Karpas-422 (cell line): Measurements from ENCODE around the gene FBXO10. TPM values are rescaled to one million over a fixed set of nuclear protein-coding genes. Genes with fewer than 3 reads are reported as not detected.
A peak's percentile ranks its signal among the peaks of the same experiment; 100 is the strongest.

Source experiments
- DNase-seq: peaks from one replicate; pipeline ENCODE4 v3.0.0-alpha.2; 2015
- H2AFZ ChIP-seq: fragments of 200-600 bp; sonication (generic); 2 replicates; pipeline ENCODE4 v1.6.1; 2014; ENCODE audit warnings: antibody characterized with exemption, low read length, mixed read lengths
- H3K27ac ChIP-seq: fragments of 200-600 bp; sonication (generic); 2 replicates; pipeline ENCODE4 v1.5.1; 2014; ENCODE audit warnings: mild to moderate bottlenecking, low read length, moderate library complexity
- H3K27me3 ChIP-seq: fragments of 200-600 bp; sonication (generic); 2 replicates; pipeline ENCODE4 v1.6.1; 2014; ENCODE audit warnings: low read length, mixed read lengths
- H3K36me3 ChIP-seq: fragments of 200-600 bp; sonication (generic); 2 replicates; pipeline ENCODE4 v1.6.1; 2014; ENCODE audit warnings: low read length, mixed read lengths; ENCODE audit not compliant: insufficient read depth
- H3K4me1 ChIP-seq: fragments of 200-600 bp; sonication (generic); 2 replicates; pipeline ENCODE4 v1.6.1; 2014; ENCODE audit warnings: mild to moderate bottlenecking, low read length, mixed read lengths
- H3K4me2 ChIP-seq: fragments of 200-600 bp; sonication (generic); 2 replicates; pipeline ENCODE4 v1.6.1; 2014; ENCODE audit warnings: low read length, low read depth, mild to moderate bottlenecking; ENCODE audit not compliant: poor library complexity, severe bottlenecking
- H3K4me3 ChIP-seq: fragments of 200-600 bp; sonication (generic); 2 replicates; pipeline ENCODE4 v1.5.1; 2014; ENCODE audit warnings: mild to moderate bottlenecking, antibody characterized with exemption, low read length, mixed read lengths
- H3K79me2 ChIP-seq: fragments of 200-600 bp; sonication (generic); 2 replicates; pipeline ENCODE4 v1.6.1; 2014; ENCODE audit warnings: mild to moderate bottlenecking, low read length, mixed read lengths
- H3K9ac ChIP-seq: fragments of 200-600 bp; sonication (generic); 2 replicates; pipeline ENCODE4 v1.6.0; 2014; ENCODE audit warnings: low read length
- H3K9me2 ChIP-seq: fragments of 200-600 bp; sonication (generic), shearing (Covaris generic); replicated peaks from 2 replicates; pipeline ENCODE4 v1.6.0; 2014; ENCODE audit warnings: mild to moderate bottlenecking, low read length, moderate library complexity; ENCODE audit not compliant: insufficient read depth
- H3K9me3 ChIP-seq: fragments of 300-700, 200-600 bp; sonication (generic); 2 replicates; pipeline ENCODE4 v1.6.1; 2014; ENCODE audit warnings: low read length, mixed read lengths
- H4K20me1 ChIP-seq: fragments of 200-600 bp; sonication (generic); 2 replicates; pipeline ENCODE4 v1.6.1; 2014; ENCODE audit warnings: mild to moderate bottlenecking, antibody characterized with exemption, low read length, low read depth; ENCODE audit not compliant: insufficient read depth
- total RNA-seq: library from RNA; depleted of rRNA; stranded (reverse); fragments of >200 nt; shearing (Covaris generic); gene quantifications from 2 replicates; pipeline ENCODE4 v1.2.3, GENCODE V29; 2014; ENCODE audit warnings: low replicate concordance

The FBXO10 gene
- total RNA-seq, 1 experiment from 2014 or later: 25.8 TPM

DNA sequence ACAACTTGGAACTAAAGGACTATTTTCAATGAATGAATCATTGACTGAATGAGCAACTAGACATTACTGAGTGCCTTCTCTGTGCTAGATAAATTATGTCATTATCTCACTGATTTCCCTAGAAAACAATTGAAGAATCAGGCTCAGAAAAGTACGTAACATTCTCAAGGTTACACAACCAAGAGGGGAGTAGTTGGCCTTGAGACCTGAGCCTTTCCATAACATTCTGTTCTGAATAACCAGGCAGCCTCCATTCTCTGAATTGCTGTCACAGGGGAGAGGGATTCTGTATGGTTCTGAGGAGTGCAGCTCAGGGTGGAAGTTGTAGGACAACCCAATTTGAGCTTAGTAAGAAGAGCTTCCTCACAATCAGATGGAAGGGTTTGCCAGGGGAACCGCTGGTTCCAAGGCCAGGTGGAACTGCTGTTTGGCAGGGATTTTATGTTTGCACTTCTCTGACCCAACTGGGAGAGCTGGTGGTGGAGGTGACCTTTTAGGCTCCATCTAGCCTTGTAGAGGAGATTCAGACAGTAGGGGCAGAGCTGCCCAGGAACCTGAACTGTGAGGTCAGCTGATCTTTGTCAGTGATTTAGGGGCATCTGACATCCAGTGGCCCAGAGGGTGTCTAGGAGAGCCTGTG lies 74.1 kb downstream of the FBXO10 start:
- H3K36me3 ChIP-seq: peaks cover 56% of the 10 kb centered on the region

DNA sequence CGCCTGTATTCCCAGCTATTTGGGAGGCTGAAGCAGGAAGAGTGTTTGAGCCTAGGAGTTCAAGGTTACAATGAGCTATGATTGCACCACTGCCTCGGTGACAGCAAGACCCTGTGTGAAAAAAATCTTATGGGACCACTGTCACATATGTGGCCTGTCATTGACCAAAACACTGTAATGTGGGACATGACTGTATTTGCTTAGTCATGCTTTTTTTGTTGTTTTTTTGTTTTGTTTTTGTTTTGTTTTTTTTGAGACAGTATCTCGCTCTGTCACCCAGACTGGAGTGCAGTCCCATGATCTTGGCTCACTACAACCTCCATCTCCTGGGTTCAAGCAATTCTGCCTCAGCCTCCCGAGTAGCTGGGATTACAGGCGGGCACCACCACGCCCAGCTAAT lies 76.9 kb downstream of the FBXO10 start:
- H3K27ac ChIP-seq: no peak overlapping the region
- H3K4me3 ChIP-seq: no peak overlapping the region
- no peaks in the 10 kb centered on the region for H3K9me3 ChIP-seq
- no peak overlapping the region for H3K4me2 ChIP-seq
- no peak overlapping the region for H3K9ac ChIP-seq
- peaks cover 30% of the 10 kb centered on the region for H3K79me2 ChIP-seq
- peaks cover 7% of the 10 kb centered on the region; the same call in 1 of the 2 replicates for H4K20me1 ChIP-seq
- no peak for DNase-seq
- H3K27me3 ChIP-seq: no peaks in the 10 kb centered on the region
- peaks cover 58% of the 10 kb centered on the region for H3K36me3 ChIP-seq
- H2AFZ ChIP-seq: no peak overlapping the region
- H3K9me2 ChIP-seq: no peaks in the 10 kb centered on the region
- H3K4me1 ChIP-seq: no peaks in the 10 kb centered on the region

More for the DNA sequence above, 74.1 kb downstream of the FBXO10 start:
- Histone ChIP-seq H3K4me2 (no peak overlapping the region), H2AFZ (no peak overlapping the region), H3K9ac (no peak overlapping the region), H3K27ac (no peak overlapping the region), H3K9me3 (no peaks in the 10 kb centered on the region), H4K20me1 (0 out of 2 replicates have a peak, but pooled peaks cover 7% of the 10 kb centered on the region), H3K4me1 (no peaks in the 10 kb centered on the region), H3K79me2 (peaks cover 14% of the 10 kb centered on the region), H3K27me3 (no peaks in the 10 kb centered on the region), H3K9me2 (no peaks in the 10 kb centered on the region), H3K4me3 (no peak overlapping the region)
- DNase-seq: no peak

DNA sequence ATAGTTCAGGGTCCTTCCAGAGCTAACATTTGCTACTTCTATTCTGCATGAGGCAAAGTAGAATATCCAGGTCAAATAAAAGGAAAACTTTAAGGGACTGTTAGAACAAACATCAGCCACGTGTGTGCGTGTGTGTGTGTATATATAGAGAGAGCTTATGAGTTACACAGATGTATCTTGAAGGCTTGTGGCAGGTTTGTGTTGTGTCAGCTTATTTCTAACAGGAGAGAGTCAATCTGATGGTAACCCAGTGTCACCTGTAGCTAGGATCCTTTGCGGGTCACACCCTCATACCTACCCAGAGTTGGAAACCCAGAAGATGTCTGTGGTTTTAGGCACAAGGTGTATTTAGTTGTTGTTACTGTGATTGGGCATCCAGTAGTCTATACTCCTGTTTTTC lies 77.7 kb downstream of the FBXO10 start:
- H3K4me2 ChIP-seq: no peak overlapping the region
- H3K9ac ChIP-seq: no peak overlapping the region
- no peak overlapping the region for H3K4me3 ChIP-seq
- no peaks in the 10 kb centered on the region for H3K9me2 ChIP-seq
- H2AFZ ChIP-seq: no peak overlapping the region
- H3K79me2 ChIP-seq: peaks cover 32% of the 10 kb centered on the region
- H3K27ac ChIP-seq: no peak overlapping the region
- H3K4me1 ChIP-seq: no peaks in the 10 kb centered on the region
- H3K9me3 ChIP-seq: no peaks in the 10 kb centered on the region
- no peak for DNase-seq
- H3K27me3 ChIP-seq: no peaks in the 10 kb centered on the region
- H3K36me3 ChIP-seq: peaks cover 62% of the 10 kb centered on the region
- peaks cover 7% of the 10 kb centered on the region; the same call in 1 of the 2 replicates for H4K20me1 ChIP-seq

DNA sequence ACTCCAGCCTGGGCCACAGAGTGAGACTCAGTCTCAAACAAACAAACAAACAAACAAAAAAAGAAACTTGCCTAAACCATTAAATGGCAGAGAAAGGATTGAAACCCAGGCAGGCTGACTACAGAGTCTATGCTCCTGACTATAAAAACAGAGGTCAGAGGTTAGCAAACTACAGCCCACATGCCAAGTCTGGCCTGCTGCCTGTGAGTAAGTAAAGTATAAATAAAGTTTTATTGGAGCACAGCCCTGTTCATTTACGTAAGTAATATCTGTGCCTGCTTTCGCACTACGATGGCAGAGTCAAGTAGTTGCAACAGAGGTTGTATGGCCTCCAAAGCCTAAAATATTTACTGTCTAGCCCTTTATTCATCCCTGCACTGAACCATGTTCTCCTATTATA lies 78.9 kb downstream of the FBXO10 start:
- Histone ChIP-seq H4K20me1 (peaks cover 7% of the 10 kb centered on the region; the same call in 1 of the 2 replicates), H3K36me3 (peaks cover 67% of the 10 kb centered on the region), H3K9me3 (no peaks in the 10 kb centered on the region), H3K79me2 (peaks cover 39% of the 10 kb centered on the region), H3K9me2 (no peaks in the 10 kb centered on the region), H3K27ac (no peak overlapping the region), H2AFZ (no peak overlapping the region), H3K4me3 (no peak overlapping the region), H3K9ac (no peak overlapping the region), H3K4me2 (no peak overlapping the region), H3K27me3 (no peaks in the 10 kb centered on the region), H3K4me1 (no peaks in the 10 kb centered on the region)
- DNase-seq: no peak

GRCh38 chr9:37496020-37496419 lies 80.2 kb downstream of the FBXO10 start:
- Histone ChIP-seq H3K36me3 (peaks cover 63% of the 10 kb centered on the region), H3K9ac (no peak overlapping the region)

DNA sequence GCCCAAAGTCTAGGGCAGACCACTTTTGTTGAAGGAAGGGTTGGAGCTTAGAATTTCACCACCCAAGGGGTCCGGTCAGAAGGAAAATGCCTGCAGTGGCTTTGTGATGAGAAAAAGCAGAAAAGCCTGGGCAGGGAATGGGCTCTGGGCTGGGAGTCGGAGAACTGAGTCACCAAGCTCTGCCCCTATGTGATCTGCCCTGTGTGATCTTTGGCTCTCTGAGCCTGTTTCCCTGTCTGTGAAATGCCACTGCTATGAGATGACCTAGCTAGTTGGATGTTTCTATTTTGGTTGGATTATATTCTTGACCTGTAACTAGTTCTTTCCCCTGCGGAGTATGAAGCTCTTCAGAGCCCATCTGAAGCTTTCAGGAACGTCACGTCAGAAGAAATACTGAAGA lies 80.6 kb downstream of the FBXO10 start:
- Histone ChIP-seq H3K9me3 (no peaks in the 10 kb centered on the region), H3K9me2 (no peaks in the 10 kb centered on the region), H3K4me3 (no peak overlapping the region), H3K4me1 (no peaks in the 10 kb centered on the region), H3K27ac (no peak overlapping the region), H2AFZ (no peak overlapping the region), H3K9ac (no peak overlapping the region), H3K4me2 (no peak overlapping the region), H4K20me1 (peaks cover 7% of the 10 kb centered on the region; the same call in 1 of the 2 replicates), H3K27me3 (no peaks in the 10 kb centered on the region), H3K36me3 (peaks cover 65% of the 10 kb centered on the region), H3K79me2 (peaks cover 51% of the 10 kb centered on the region)
- no peak for DNase-seq

More at GRCh38 chr9:37496020-37496419, 80.2 kb downstream of the FBXO10 start:
- Histone ChIP-seq H3K79me2 (peaks cover 46% of the 10 kb centered on the region), H3K27me3 (no peaks in the 10 kb centered on the region), H3K27ac (no peak overlapping the region), H3K9me3 (no peaks in the 10 kb centered on the region), H3K9me2 (no peaks in the 10 kb centered on the region), H3K4me2 (no peak overlapping the region), H3K4me3 (no peak overlapping the region), H3K4me1 (no peaks in the 10 kb centered on the region), H4K20me1 (peaks cover 7% of the 10 kb centered on the region; the same call in 1 of the 2 replicates), H2AFZ (no peak overlapping the region)
- no peak for DNase-seq

DNA sequence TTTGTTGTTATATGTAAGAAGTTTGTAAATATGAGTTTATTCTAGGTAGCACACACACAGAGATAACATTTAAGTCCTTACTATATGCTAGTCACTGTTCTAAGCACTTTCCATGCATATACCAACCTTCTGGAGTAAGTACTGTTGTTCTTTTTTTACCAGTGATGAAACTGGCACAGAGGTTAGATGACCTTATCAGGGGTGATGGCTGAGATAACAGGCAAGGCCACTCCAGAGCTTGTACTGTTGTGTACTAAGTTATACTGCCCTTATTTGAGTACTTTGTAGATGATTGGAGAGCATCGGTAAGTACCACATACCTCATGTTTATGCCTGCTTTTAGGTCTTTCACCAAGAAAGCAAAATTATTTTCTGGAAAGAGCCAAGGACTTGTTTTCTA lies 84.2 kb downstream of the FBXO10 start:
- no peak overlapping the region for H3K4me2 ChIP-seq
- H3K9me3 ChIP-seq: no peaks in the 10 kb centered on the region

DNA sequence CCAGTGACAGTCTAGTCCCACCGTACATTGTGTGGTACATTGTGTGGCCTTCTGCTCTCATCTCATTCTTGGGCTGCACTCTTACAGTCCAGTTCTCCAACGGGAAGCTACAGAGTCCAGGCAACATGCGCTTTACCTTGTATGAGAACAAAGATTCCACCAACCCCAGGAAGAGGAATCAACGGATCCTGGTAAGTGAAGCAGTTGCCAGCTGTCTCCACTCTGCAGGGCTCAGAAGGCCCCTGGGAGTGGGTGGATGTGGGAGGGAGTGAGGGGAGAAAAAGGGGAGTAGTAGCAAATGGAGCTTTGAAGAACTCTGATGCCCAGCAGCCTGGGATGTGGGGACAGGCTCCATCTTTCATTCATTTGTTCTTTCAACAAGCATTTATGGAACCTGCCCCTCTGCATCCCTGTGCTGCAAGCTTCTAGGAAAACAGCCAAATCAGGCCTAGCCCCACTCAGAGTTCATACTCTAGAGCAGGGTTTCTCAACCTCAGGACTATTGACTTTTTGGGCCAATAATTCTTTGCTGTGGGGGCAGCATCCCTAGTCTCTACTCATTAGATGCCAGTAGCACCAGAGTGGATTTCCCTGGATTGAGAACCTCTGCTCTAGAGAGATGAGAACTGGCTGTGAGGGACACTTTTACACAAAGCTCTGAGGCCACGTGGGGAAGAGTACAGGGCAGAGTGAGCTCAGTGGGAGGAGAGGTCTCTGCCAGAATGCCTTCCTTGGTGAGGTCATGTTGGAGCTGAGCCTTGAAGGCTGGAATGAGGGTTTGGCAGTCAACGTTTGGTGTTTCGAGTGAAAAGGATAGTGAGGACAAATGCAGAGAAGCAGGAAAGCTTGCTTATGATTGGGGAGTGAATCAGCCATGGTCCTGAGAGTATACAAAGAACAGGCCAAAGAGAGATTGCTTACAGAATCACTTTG lies 89.3 kb downstream of the FBXO10 start:
- H3K27ac ChIP-seq: peak overlapping the region; percentile 27; the same call in 1 of the 2 replicates
- peak overlapping the region; percentile 83 for H3K4me2 ChIP-seq
- no peaks in the 10 kb centered on the region for H4K20me1 ChIP-seq
- no peaks in the 10 kb centered on the region for H3K9me3 ChIP-seq
- no peaks in the 10 kb centered on the region for H3K27me3 ChIP-seq
- DNase-seq: no peak
- peak overlapping the region; percentile 93 for H3K4me3 ChIP-seq
- H3K9me2 ChIP-seq: no peaks in the 10 kb centered on the region
- peaks cover 34% of the 10 kb centered on the region for H3K4me1 ChIP-seq
- H3K9ac ChIP-seq: peak overlapping the region; percentile 95
- peaks cover 31% of the 10 kb centered on the region for H3K36me3 ChIP-seq
- peaks cover 43% of the 10 kb centered on the region for H3K79me2 ChIP-seq
- no peak overlapping the region for H2AFZ ChIP-seq

More for the DNA sequence above, 84.2 kb downstream of the FBXO10 start:
- H3K9me2 ChIP-seq: no peaks in the 10 kb centered on the region
- no peak overlapping the region for H3K9ac ChIP-seq
- H3K79me2 ChIP-seq: peaks cover 60% of the 10 kb centered on the region
- no peak overlapping the region for H2AFZ ChIP-seq
- no peak overlapping the region for H3K27ac ChIP-seq
- DNase-seq: no peak
- peaks cover 14% of the 10 kb centered on the region for H3K4me1 ChIP-seq
- H3K4me3 ChIP-seq: no peak overlapping the region
- peaks cover 67% of the 10 kb centered on the region for H3K36me3 ChIP-seq
- no peaks in the 10 kb centered on the region; the same call in 1 of the 2 replicates for H4K20me1 ChIP-seq
- no peaks in the 10 kb centered on the region for H3K27me3 ChIP-seq
